Naive thymus-derived CD4-positive, alpha-beta T cell (primary cell): ENCODE data around the gene GAL. TPM values are rescaled to one million over a fixed set of nuclear protein-coding genes. Genes with fewer than 3 reads are reported as not detected.
"Not testable (repeated sequence)": the region's sequence is repeated elsewhere in the genome, so short reads cannot be mapped to it uniquely, and the experiment has no call there.

Experiments
- ATAC-seq: fragments of 150-1000 bp; cut with Tn5 transposase; 2 replicates; pipeline ENCODE4 v1.10.0; 2021; ENCODE audit warnings: mild to moderate bottlenecking, moderate library complexity
- CTCF ChIA-PET: fragments of 350-600 bp; sonication (Branson Sonifier 250); formaldehyde crosslinking; loops from one replicate; lab custom pipeline; 2021; ENCODE audit warnings: antibody characterized with exemption; lab: Charles Lee
- POLR2A ChIA-PET: fragments of 350-600 bp; sonication (Branson Sonifier 250); formaldehyde crosslinking; loops from one replicate; lab custom pipeline; 2021; ENCODE audit warnings: antibody characterized with exemption, inconsistent platforms; lab: Charles Lee
- DNase-seq, 9 donors: peaks; one replicate each; pipeline versions ENCODE4 v3.0.0 to v3.0.0-alpha.2; 2020 to 2022; ENCODE audit warnings: mixed read lengths in 1 of 9
- H3K27ac ChIP-seq: one replicate; pipeline ENCODE4 v1.7.0; 2013; ENCODE audit warnings: mild to moderate bottlenecking, low read depth, low read length, moderate library complexity
- H3K27me3 ChIP-seq, 2 donors: one replicate each; pipeline ENCODE4 v1.7.0; 2013; ENCODE audit warnings: low read length in 2 of 2, mild to moderate bottlenecking in 2 of 2, moderate library complexity in 2 of 2; ENCODE audit not compliant: control insufficient read depth in 2 of 2, insufficient read depth in 2 of 2
- H3K36me3 ChIP-seq, 3 experiments: 1 replicate in 2 of 3; 2 replicates in 1 of 3; pipeline ENCODE4 v1.7.0; 2013; ENCODE audit warnings: low read length in 3 of 3, mild to moderate bottlenecking in 3 of 3, moderate library complexity in 1 of 3; ENCODE audit not compliant: insufficient read depth in 3 of 3, control insufficient read depth in 2 of 3
- H3K4me1 ChIP-seq, 2 donors: one replicate each; pipeline ENCODE4 v1.7.0; 2013; ENCODE audit warnings: low read length in 2 of 2, mild to moderate bottlenecking in 2 of 2, moderate library complexity in 1 of 2; ENCODE audit not compliant: control insufficient read depth in 2 of 2, insufficient read depth in 2 of 2
- H3K4me3 ChIP-seq: 2 replicates; pipeline ENCODE4 v1.7.0; 2013; ENCODE audit warnings: mild to moderate bottlenecking, low read length
- H3K9me3 ChIP-seq, 3 experiments: 1 replicate in 2 of 3; 2 replicates in 1 of 3; pipeline ENCODE4 v1.7.0; 2013; ENCODE audit warnings: low read length in 3 of 3; ENCODE audit not compliant: control insufficient read depth in 2 of 3
- H3K27ac Mint-ChIP-seq, 9 donors: one replicate each; pipeline ENCODE4 v1.8.0; 2020 to 2022; ENCODE audit warnings: mixed read lengths in 9 of 9, mild to moderate bottlenecking in 8 of 9, moderate library complexity in 5 of 9, inconsistent platforms in 2 of 9
- H3K27me3 Mint-ChIP-seq, 5 donors: one replicate each; pipeline ENCODE4 v1.8.0; 2021 to 2022; ENCODE audit warnings: mixed read lengths in 5 of 5, mild to moderate bottlenecking in 1 of 5
- H3K36me3 Mint-ChIP-seq, 5 donors: one replicate each; pipeline ENCODE4 v1.8.0; 2020 to 2022; ENCODE audit warnings: mixed read lengths in 5 of 5, mild to moderate bottlenecking in 3 of 5, inconsistent platforms in 1 of 5
- H3K4me1 Mint-ChIP-seq, 7 donors: one replicate each; pipeline ENCODE4 v1.8.0; 2020 to 2022; ENCODE audit warnings: mixed read lengths in 7 of 7, mild to moderate bottlenecking in 3 of 7, inconsistent platforms in 1 of 7
- H3K4me3 Mint-ChIP-seq, 10 donors: one replicate each; pipeline ENCODE4 v1.8.0; 2020 to 2022; ENCODE audit warnings: mild to moderate bottlenecking in 10 of 10, mixed read lengths in 10 of 10, moderate library complexity in 6 of 10, inconsistent platforms in 2 of 10
- H3K9me3 Mint-ChIP-seq, 11 donors: one replicate each; pipeline ENCODE4 v1.8.0; 2020 to 2022; ENCODE audit warnings: mixed read lengths in 11 of 11, mild to moderate bottlenecking in 4 of 11, inconsistent platforms in 1 of 11, moderate library complexity in 1 of 11
- intact Hi-C, 2 donors: fragments of 100-400 bp; cut with micrococcal nuclease; formaldehyde crosslinking; loops; one replicate each; pipeline ENCODE4 v1.15.1; 2023
- polyA plus RNA-seq, 2 donors: library from polyadenylated mRNA; unstranded; fragments of 300-500 nt; fragmentation: Illumina TruSeq; gene quantifications; one replicate each; pipeline ENCODE4 v1.2.3, GENCODE V29; 2021
- total RNA-seq, 6 experiments: library from RNA in 5 of 6; stranded (reverse) in 5 of 6; gene quantifications; 1 replicate in 5 of 6; 2 replicates in 1 of 6; pipeline ENCODE4 v1.2.3 and lab custom pipeline; 2021 to 2026

Gene GAL, protein sequence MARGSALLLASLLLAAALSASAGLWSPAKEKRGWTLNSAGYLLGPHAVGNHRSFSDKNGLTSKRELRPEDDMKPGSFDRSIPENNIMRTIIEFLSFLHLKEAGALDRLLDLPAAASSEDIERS
- total RNA-seq (not detected), polyA plus RNA-seq (not detected), total RNA-seq (lab: John Stamatoyannopoulos, UW) (not detected)

DNA sequence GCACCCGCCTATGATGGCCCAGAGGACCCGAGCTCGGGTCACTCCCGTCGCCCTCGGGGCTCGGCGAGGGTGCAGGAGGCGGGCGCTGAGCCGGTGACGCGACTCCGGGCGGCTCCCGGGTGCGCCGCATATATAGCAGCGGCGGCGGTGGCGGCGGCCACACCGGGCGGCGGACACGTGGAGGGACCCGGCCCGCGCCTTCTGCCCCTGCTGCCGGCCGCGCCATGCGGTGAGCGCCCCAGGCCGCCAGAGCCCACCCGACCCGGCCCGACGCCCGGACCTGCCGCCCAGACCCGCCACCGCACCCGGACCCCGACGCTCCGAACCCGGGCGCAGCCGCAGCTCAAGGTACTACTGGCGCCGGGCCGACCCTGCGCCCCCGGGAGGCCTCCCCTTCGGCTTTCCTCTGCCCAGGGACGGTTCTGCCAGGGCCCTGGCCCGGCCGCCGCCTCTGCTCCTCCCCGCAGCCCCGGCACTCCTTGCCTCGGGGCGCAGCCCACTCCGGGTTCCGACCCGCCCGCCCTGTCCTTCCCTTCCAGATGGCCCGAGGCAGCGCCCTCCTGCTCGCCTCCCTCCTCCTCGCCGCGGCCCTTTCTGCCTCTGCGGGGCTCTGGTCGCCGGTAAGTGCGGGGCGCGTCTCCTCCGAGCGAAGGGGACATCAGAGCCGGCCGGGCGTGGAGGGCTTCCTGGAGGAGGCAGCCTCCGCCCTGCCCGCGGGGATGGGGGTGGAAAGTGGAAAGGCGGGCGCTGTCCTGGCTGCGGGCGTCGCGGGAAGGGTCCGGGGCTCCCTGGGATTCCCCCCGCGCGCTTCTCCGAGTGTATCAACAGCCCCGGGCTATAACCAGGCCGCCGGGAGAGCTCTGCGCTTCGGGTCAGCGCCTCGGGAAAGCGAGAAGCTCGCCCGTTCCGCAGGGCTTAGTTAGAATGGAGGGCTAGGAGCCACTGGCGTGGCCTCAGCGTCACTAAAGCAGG, at the start of gene GAL:
GAL (plus strand) TSS at position 160 of the 972 bp plus-strand sequence; CDS start at position 540, 380 bp downstream.
- H3K9me3 Mint-ChIP-seq: no peaks in the 10 kb centered on the region
- Histone ChIP-seq H3K9me3 (no peaks in the 10 kb centered on the region), H3K27ac (no peak within 1 kb of the TSS), H3K4me3 (no peak within 1 kb of the TSS), H3K27me3 (peaks cover 0 to 8% of the 10 kb centered on the region in 2 donors), H3K4me1 (peaks cover 2 to 4% of the 10 kb centered on the region in 2 donors), H3K36me3 (no peaks in the 10 kb centered on the region)
- POLR2A ChIA-PET: no interaction called here
- H3K36me3 Mint-ChIP-seq: peaks cover 0 to 5% (median 0%) of the 10 kb centered on the region in 5 donors
- H3K27me3 Mint-ChIP-seq: peaks cover 24 to 67% (median 43%) of the 10 kb centered on the region in 5 donors
- CTCF ChIA-PET: no interaction called here
- H3K27ac Mint-ChIP-seq: no peak within 1 kb of the TSS
- peak within 1 kb of the TSS in 7 of 10 donors; percentile 25 to 69 (median 54) for H3K4me3 Mint-ChIP-seq
- no peak for ATAC-seq
- intact Hi-C loops: no loop called here
- peaks cover 0 to 19% (median 11%) of the 10 kb centered on the region in 7 donors for H3K4me1 Mint-ChIP-seq
- no peak for DNase-seq

DNA sequence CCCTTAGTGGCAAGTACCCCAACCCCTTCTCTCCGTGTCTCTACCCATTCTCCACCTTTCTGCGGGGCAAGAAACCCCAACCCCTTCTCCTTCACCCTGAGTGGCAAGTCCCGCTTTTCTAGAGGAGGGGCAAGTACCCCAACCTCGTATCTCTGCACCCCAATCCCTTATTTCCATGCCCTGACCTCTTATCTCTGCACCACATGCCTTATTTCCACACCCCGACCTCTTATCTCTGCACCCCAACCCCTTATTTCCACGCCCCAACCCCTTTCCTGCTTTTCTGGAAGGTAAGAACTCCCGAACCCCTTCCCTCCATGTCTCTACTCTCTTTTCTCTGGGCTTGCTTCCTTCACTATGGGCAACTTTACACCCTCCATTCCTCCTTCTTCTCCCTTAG, 49.7 kb upstream of the GAL start:
- POLR2A ChIA-PET, H3K36me3 Mint-ChIP-seq, H3K36me3 ChIP-seq, H3K9me3 Mint-ChIP-seq, ATAC-seq, H3K27me3 ChIP-seq, H3K4me1 Mint-ChIP-seq, CTCF ChIA-PET, H3K27ac Mint-ChIP-seq, H3K4me3 Mint-ChIP-seq, DNase-seq, H3K9me3 ChIP-seq, H3K4me1 ChIP-seq, H3K4me3 ChIP-seq, H3K27ac ChIP-seq: not testable (repeated sequence)
- intact Hi-C loops: loop anchor here in 1 of 2 donors (5.0 kb wide), 1 partner anchor 208 kb away; the partner anchor contains the start of gene CPT1A
- H3K27me3 Mint-ChIP-seq: peaks cover 0 to 30% (median 9%) of the 10 kb centered on the region in 5 donors

- CTCF ChIA-PET, intact Hi-C loops, H3K4me1 Mint-ChIP-seq, H3K9me3 Mint-ChIP-seq, H3K4me3 Mint-ChIP-seq, H3K36me3 Mint-ChIP-seq, ATAC-seq, DNase-seq, H3K9me3 ChIP-seq, POLR2A ChIA-PET, H3K27me3 ChIP-seq, H3K4me1 ChIP-seq, H3K27ac Mint-ChIP-seq, H3K27ac ChIP-seq, H3K36me3 ChIP-seq, H3K4me3 ChIP-seq: not testable (repeated sequence)
- H3K27me3 Mint-ChIP-seq: peaks cover 0 to 32% (median 9%) of the 10 kb centered on the region in 5 donors
Observed at GRCh38 chr11:68635172-68635571, 49.2 kb upstream of the GAL start.

DNA sequence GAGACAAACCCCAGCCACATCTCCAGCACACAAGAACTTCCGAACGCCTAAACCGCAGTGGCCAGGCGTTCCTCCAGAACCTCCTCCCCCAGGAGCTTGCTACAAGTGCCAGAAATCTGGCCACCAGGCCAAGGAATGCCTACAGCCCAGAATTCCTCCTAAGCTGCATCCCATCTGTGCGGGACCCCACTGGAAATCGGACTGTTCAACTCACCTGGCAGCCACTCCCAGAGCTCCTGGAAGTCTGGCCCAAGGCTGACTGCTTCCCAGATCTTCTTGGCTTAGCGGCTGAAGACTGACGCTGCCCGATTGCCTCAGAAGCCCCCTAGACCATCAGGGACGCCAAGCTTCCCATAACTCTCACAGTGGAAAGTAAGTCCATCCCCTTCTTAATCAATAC, 48.5 kb upstream of the GAL start:
- DNase-seq, intact Hi-C loops, H3K4me3 Mint-ChIP-seq, H3K4me1 Mint-ChIP-seq, H3K9me3 Mint-ChIP-seq, H3K9me3 ChIP-seq, H3K4me3 ChIP-seq, H3K27ac Mint-ChIP-seq, POLR2A ChIA-PET, H3K36me3 ChIP-seq, H3K36me3 Mint-ChIP-seq, ATAC-seq, H3K4me1 ChIP-seq, CTCF ChIA-PET, H3K27ac ChIP-seq, H3K27me3 ChIP-seq: not testable (repeated sequence)
- H3K27me3 Mint-ChIP-seq: peaks cover 0 to 33% (median 9%) of the 10 kb centered on the region in 5 donors

DNA sequence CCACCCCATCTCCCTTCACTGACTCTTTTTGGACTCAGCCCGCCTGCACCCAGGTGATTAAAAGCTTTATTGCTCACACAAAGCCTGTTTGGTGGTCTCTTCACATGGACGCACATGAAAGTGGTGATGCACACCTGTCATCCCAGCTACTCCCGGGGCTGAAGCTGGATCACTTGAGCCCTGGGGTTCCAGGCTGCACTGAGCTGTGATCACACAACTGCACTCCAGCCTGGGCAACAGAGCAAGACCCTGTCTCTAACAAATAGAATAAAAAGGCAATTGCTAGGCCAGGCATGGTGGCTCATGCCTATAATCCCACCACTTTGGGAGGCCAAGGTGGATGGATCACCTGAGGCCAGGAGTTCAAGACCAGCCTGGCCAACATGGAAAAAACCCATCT, 45.0 kb upstream of the GAL start:
- H3K27ac Mint-ChIP-seq, H3K4me1 Mint-ChIP-seq, H3K9me3 ChIP-seq, DNase-seq, H3K27ac ChIP-seq, intact Hi-C loops, H3K36me3 ChIP-seq, H3K4me3 Mint-ChIP-seq, H3K36me3 Mint-ChIP-seq, CTCF ChIA-PET, ATAC-seq, H3K4me1 ChIP-seq, H3K9me3 Mint-ChIP-seq, H3K4me3 ChIP-seq, H3K27me3 ChIP-seq, POLR2A ChIA-PET: not testable (repeated sequence)
- peaks cover 4 to 33% (median 8%) of the 10 kb centered on the region in 5 donors for H3K27me3 Mint-ChIP-seq

DNA sequence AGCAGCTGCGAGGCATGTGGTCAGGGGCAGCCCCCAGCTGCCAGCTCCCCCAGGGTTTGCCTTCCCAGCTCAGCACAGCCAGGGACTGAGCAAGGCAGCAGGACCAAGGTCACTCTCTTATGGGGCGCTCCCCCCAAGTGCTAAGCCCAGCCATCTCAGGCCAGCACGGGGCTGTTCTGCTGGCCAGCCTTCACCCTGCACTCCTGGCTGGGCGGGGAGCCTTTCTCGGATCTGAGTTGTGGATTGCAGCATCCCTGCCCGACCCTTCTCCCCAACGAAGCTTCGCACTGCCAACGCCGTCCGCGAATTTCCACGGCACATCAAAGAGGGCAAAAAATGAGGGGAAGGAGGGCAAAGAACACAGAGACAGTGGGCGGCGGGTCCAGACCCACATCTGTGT, 42.5 kb upstream of the GAL start:
- Mint-ChIP-seq H3K36me3 (peaks cover 0 to 12% (median 3%) of the 10 kb centered on the region in 5 donors), H3K4me1 (peaks cover 0 to 5% (median 0%) of the 10 kb centered on the region in 7 donors), H3K4me3 (no peak overlapping the region), H3K27ac (no peak overlapping the region), H3K27me3 (peaks cover 0 to 10% (median 8%) of the 10 kb centered on the region in 5 donors), H3K9me3 (peaks cover 6 to 26% (median 8%) of the 10 kb centered on the region in 11 donors)
- Histone ChIP-seq H3K4me3 (no peak overlapping the region), H3K27me3 (no peaks in the 10 kb centered on the region), H3K9me3 (peaks cover 0 to 5% (median 0%) of the 10 kb centered on the region in 3 experiments), H3K27ac (no peak overlapping the region), H3K4me1 (no peaks in the 10 kb centered on the region), H3K36me3 (no peaks in the 10 kb centered on the region)
- intact Hi-C loops: no loop called here
- DNase-seq (no peak), ATAC-seq (no peak)
- CTCF ChIA-PET: no interaction called here
- POLR2A ChIA-PET: no interaction called here
